GM20000 (cell line): ENCODE data around the gene FGD1.

ENCODE experiments used
- DNase-seq: peaks from one replicate; pipeline ENCODE4 v3.0.0; 2012; ENCODE audit warnings: low spot score
- TF ChIP-seq, protein P1 (sequence below): IDR thresholded peaks from 2 replicates; pipeline ENCODE4 v1.5.1; 2012; ENCODE audit warnings: mild to moderate bottlenecking, control low read depth; ENCODE audit errors: extremely low read depth, missing control alignments

FGD1 gene

DNA sequence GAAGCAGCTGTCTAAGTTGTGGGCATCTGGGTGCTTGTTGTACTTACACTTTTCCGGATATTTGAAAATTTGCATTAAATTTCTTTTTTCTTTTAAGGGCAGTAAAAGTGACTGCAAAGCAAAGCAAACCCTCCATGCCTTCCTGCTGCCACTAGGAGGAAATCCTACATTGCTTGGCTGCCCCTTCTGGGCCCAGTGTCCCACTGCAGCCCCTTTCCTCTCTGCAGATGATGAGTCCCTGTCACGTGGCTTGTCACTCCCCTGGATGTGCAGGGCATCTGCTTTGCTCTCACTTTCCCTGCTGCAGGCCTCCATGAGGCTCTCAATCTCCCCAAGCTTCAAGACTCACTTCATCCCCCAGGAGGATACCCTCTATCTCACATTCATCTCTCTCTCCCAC is 43.1 kb downstream of the FGD1 start:
- no peak for DNase-seq
- TF ChIP-seq, protein P1, sequence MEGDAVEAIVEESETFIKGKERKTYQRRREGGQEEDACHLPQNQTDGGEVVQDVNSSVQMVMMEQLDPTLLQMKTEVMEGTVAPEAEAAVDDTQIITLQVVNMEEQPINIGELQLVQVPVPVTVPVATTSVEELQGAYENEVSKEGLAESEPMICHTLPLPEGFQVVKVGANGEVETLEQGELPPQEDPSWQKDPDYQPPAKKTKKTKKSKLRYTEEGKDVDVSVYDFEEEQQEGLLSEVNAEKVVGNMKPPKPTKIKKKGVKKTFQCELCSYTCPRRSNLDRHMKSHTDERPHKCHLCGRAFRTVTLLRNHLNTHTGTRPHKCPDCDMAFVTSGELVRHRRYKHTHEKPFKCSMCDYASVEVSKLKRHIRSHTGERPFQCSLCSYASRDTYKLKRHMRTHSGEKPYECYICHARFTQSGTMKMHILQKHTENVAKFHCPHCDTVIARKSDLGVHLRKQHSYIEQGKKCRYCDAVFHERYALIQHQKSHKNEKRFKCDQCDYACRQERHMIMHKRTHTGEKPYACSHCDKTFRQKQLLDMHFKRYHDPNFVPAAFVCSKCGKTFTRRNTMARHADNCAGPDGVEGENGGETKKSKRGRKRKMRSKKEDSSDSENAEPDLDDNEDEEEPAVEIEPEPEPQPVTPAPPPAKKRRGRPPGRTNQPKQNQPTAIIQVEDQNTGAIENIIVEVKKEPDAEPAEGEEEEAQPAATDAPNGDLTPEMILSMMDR = no peak

DNA sequence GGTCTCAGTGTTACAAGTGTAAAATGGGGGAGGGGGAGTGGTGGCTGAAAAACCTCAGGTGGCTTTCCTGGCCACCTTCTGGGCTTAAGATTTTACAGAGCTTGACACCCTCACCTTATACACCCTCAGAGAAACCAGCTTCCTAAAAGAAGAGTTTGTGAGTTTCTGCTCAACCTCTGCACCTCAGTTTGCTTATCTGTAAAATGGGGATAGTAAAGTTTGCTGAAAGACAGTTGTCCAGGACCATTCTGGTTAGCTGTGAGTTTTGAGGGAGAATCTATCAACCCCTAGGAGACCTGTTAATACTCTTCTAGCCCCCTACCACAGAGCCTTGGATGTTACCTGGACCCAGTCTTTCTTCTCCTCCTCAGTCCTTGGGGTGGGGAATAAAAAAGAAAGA is 46.1 kb downstream of the FGD1 start:
- TF ChIP-seq, protein P1 = no peak
- DNase-seq = no peak

DNA sequence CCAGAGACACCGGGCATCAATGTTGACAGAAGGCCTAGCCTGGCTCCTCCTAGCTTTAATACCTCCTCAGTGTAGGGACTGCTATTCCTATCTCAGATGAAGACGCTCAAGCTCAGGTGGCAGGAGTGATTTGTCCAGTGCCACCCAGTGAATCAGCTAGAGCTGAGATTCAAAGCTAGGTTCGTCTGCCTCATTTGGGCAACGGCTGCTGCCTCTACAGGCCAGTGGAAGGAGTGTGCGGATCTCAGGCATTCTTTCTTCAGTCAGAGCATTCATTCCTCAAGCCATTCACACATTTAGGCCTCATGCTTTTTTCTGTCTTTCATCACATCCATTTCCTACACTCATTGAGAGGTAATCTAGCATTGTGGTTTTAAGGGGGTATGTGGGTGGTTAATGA is 48.6 kb downstream of the FGD1 start:
- DNase-seq = no peak
- TF ChIP-seq, protein P1 = no peak

DNA sequence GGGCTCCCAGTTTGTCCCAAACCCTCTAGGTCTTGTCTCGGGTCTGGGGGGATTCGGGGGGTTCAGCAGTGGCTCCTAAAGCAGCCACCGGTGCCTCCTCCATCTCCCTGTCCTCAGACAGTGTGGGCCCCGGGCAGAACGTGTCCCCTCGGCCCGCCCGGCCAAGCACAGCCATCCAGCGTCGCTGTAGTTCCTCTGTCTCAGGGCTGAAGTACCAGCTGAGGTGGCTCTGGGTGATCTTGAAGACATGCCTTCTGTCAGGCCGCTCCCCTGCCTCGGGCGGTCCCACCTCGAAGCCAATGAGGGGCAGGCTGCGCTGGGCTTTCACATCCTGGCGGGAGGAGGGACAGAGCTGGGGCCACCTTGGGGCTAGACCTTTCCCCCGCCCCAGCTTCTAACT is 50.0 kb downstream of the FGD1 start:
- no peak for DNase-seq
- TF ChIP-seq, protein P1 = no peak

DNA sequence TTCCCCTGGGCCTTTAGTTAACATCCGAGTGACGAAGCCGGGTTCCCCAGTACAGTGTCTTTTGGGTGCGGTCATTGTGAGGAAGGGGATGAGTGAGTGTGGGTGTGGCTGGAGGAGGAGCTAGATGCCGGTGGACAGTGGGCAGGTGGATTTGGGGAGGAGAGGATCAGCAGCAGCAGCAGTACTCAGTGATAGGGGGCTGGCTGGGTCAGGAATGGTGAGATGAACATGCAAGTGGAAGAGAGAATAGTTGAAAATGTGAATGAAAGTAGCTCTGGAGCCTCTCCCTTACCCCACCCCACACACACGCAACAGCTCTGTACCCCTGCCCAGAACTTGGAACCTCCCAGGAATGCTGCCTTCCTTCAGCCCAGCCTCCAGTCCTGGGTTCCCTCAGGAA is 51.3 kb downstream of the FGD1 start:
- no peak for DNase-seq
- TF ChIP-seq, protein P1 = no peak

DNA sequence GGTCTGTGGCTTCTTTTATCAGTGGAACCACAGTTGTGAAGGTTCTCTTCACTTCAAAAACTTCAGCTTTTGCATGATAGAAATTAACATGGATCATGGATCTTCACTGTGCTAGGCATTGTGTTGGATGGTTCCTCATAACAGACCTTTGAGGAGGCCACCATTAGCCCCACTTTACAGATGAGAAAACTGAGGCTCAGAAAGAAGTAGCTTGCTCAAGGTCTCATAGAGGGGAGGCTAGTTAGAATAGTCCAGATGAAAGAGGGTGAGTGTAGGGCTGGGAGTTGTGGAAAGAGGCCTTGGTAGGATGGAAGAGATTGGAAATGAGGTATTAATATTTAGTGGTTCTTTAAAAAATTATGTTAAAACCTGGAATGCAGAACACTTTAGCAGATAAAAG is 53.2 kb downstream of the FGD1 start:
- no peak for DNase-seq
- TF ChIP-seq, protein P1 = no peak

DNA sequence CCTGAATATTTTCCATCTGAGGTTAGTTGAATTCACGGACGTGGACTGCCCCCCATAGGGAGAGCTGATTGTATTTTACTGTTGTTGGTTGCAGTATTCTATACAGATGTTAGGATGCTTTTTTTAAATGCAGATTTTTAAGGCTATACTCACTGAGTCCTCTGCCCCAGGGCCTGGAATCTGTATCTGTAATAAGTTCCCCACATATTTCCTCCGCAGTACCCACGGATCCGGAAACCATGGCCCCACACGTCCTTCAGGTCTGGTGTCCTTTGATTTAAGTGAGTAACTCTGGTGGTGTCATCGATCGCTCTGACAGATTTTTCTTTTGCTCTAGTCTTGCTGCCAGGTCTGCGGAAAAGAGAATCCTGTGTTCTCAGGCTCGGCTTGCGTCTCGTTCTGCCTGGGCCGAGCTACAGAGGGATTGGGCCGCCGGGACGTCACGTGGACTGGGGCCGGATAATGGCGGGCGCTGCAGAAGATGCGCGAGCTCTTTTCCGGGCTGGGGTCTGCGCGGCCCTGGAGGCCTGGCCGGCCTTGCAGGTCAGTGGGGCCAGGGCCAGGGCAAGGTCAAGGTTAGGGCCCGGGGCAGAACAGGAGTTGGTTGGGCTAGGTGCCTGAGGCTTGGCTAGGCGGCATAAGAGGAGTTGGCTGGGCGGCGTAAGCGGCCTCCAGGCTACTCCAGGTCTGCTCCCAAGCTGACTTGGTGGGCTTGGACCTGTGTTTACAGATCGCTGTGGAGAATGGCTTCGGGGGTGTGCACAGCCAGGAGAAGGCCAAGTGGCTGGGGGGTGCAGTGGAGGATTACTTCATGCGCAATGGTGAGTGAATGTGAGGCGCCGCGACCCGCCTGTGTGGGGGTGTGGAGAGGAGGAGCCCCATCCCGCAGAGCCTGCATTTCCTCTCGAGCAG is 55.8 kb downstream of the FGD1 start, which contains the start of gene TSR2:
TSR2 (plus strand) TSS at position 445 of the 912 bp plus-strand sequence; CDS start at position 463, 18 bp downstream.
- peak; percentile 71 for DNase-seq
- TF ChIP-seq, protein P1 = no peak
